GF-D8 (cell line): ENCODE measurements around the gene TRAPPC12.
"Not testable (repeated sequence)": the region's sequence is repeated elsewhere in the genome, so short reads cannot be mapped to it uniquely, and the experiment has no call there.

Experiments
- DNase-seq: peaks from one replicate; lab custom pipeline; 2025; lab: John Stamatoyannopoulos, UW

The TRAPPC12 gene

GRCh38 chr2:3432693-3433338, 53.3 kb downstream of the TRAPPC12 start:
- DNase-seq: no peak

GRCh38 chr2:3433339-3433699, 53.8 kb downstream of the TRAPPC12 start:
- DNase-seq: no peak

GRCh38 chr2:3433776-3434400, 54.4 kb downstream of the TRAPPC12 start:
- DNase-seq: no peak

- DNase-seq: no peak
These were observed 55.2 kb downstream of the TRAPPC12 start for GRCh38 chr2:3434654-3435053.

GRCh38 chr2:3435445-3435844, 56.0 kb downstream of the TRAPPC12 start:
- no peak for DNase-seq

GRCh38 chr2:3440477-3440876, 61.0 kb downstream of the TRAPPC12 start:
- no peak for DNase-seq

GRCh38 chr2:3441465-3441864, 62.0 kb downstream of the TRAPPC12 start:
- no peak for DNase-seq

GRCh38 chr2:3442185-3442584, 62.7 kb downstream of the TRAPPC12 start:
- no peak for DNase-seq

GRCh38 chr2:3443083-3443482, 63.6 kb downstream of the TRAPPC12 start:
- no peak for DNase-seq

- DNase-seq: no peak
These were observed 64.1 kb downstream of the TRAPPC12 start for GRCh38 chr2:3443506-3444084.

- no peak for DNase-seq
These were observed 66.4 kb downstream of the TRAPPC12 start for GRCh38 chr2:3445891-3446290.

GRCh38 chr2:3446381-3446780, 66.9 kb downstream of the TRAPPC12 start:
- no peak for DNase-seq

- DNase-seq: not testable (repeated sequence)
These were observed 67.7 kb downstream of the TRAPPC12 start for GRCh38 chr2:3447186-3447585.

GRCh38 chr2:3447789-3448317, 68.4 kb downstream of the TRAPPC12 start:
- no peak for DNase-seq

- DNase-seq: not testable (repeated sequence)
These were observed 69.0 kb downstream of the TRAPPC12 start for GRCh38 chr2:3448441-3448911.

GRCh38 chr2:3449086-3449485, 69.6 kb downstream of the TRAPPC12 start:
- no peak for DNase-seq

- DNase-seq: no peak
These were observed 70.4 kb downstream of the TRAPPC12 start for GRCh38 chr2:3449936-3450335.

GRCh38 chr2:3450385-3451010, 71.0 kb downstream of the TRAPPC12 start:
- no peak for DNase-seq

GRCh38 chr2:3451169-3451568, 71.7 kb downstream of the TRAPPC12 start:
- no peak for DNase-seq

- no peak for DNase-seq
These were observed 72.6 kb downstream of the TRAPPC12 start for GRCh38 chr2:3451926-3452671.

GRCh38 chr2:3453190-3453999, 73.9 kb downstream of the TRAPPC12 start:
- no peak for DNase-seq
